ENCODE measurements around the gene CTAGE1. TPM values are rescaled to one million over a fixed set of nuclear protein-coding genes. Genes with fewer than 3 reads are reported as not detected.

CTAGE1 gene
- total RNA-seq, 1 donor from 2014 or later = not detected

DNA sequence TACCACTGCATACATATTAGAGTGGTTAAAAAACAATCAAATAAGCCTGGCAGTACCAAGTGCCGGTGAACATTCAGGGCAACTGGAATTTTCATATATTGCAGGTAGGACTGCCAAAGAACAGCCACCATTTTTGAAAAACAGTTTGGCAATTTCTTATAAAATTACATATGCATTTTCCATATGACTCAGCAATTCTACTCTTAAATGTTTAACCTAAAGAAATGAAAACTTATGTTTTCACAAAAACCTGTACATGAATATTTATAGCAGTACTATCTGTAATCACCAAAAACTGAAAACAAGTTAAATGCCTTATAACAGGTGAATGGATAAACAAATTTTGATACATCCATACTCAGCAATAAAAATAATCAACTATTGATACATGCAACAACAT lies 39.9 kb downstream of the CTAGE1 start:
- H3K9me3 Mint-ChIP-seq = peaks cover 4% of the 10 kb centered on the region
- TF ChIP-seq, protein P1, sequence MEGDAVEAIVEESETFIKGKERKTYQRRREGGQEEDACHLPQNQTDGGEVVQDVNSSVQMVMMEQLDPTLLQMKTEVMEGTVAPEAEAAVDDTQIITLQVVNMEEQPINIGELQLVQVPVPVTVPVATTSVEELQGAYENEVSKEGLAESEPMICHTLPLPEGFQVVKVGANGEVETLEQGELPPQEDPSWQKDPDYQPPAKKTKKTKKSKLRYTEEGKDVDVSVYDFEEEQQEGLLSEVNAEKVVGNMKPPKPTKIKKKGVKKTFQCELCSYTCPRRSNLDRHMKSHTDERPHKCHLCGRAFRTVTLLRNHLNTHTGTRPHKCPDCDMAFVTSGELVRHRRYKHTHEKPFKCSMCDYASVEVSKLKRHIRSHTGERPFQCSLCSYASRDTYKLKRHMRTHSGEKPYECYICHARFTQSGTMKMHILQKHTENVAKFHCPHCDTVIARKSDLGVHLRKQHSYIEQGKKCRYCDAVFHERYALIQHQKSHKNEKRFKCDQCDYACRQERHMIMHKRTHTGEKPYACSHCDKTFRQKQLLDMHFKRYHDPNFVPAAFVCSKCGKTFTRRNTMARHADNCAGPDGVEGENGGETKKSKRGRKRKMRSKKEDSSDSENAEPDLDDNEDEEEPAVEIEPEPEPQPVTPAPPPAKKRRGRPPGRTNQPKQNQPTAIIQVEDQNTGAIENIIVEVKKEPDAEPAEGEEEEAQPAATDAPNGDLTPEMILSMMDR (conservative IDR thresholded peaks at IDR 0.05) = no peak
- DNase-seq (ENCODE audit: extremely low spot score, unreplicated experiment) = no peak
- no peak overlapping the region for H3K27ac Mint-ChIP-seq
- H3K27me3 Mint-ChIP-seq = peaks cover 23% of the 10 kb centered on the region
- H3K4me3 Mint-ChIP-seq = no peak overlapping the region
- no peaks in the 10 kb centered on the region for H3K36me3 Mint-ChIP-seq
- H3K4me1 Mint-ChIP-seq (ENCODE audit: unreplicated experiment) = no peaks in the 10 kb centered on the region

DNA sequence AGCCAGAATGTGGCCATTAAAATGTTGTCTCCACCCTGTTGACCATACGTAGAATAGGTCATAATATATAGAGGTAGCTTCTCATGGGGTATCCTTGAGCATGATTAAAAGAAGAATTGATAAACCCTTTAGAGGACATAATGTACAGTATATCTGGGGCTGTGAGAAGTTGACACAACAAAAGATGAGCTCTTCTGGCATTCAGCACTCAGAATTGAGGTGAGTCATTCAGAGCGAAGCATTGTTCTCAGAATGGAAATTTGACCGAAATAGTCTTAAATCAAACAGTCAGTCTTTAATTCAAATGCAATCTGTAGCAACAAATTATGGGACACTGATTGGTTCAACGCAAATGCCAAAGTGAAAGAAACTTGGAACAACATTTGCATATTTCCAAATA lies 47.3 kb downstream of the CTAGE1 start:
- no peak overlapping the region for H3K27ac Mint-ChIP-seq
- peaks cover 5% of the 10 kb centered on the region for H3K27me3 Mint-ChIP-seq
- no peaks in the 10 kb centered on the region for H3K4me1 Mint-ChIP-seq (ENCODE audit: unreplicated experiment)
- DNase-seq (ENCODE audit: extremely low spot score, unreplicated experiment) = no peak
- no peaks in the 10 kb centered on the region for H3K36me3 Mint-ChIP-seq
- no peak overlapping the region for H3K4me3 Mint-ChIP-seq
- TF ChIP-seq, protein P1 (conservative IDR thresholded peaks at IDR 0.05) = no peak
- no peaks in the 10 kb centered on the region for H3K9me3 Mint-ChIP-seq

DNA sequence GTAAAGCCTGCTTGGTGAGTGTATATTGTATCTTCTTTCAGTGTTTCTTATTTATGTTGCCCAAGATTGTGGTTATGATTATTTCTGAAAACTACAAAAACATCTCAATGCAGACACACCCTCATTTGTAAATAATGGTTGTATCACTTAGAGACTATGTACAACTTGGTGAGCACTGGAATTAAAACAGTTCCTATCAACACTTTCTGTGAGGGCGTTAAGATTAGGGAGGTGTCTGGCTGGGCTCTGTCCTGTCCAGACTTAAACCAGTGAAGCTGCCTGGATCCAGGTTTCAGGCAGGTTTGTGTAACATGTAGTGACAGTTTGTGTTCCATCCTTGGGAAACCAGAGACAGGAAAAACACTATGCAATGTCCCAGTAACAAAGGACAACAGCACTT lies 49.7 kb downstream of the CTAGE1 start:
- DNase-seq (ENCODE audit: extremely low spot score, unreplicated experiment) = no peak
- Mint-ChIP-seq H3K27ac (no peak overlapping the region), H3K4me3 (no peak overlapping the region), H3K27me3 (no peaks in the 10 kb centered on the region), H3K4me1 (ENCODE audit: unreplicated experiment) (no peaks in the 10 kb centered on the region), H3K9me3 (no peaks in the 10 kb centered on the region), H3K36me3 (no peaks in the 10 kb centered on the region)
- TF ChIP-seq, protein P1 (conservative IDR thresholded peaks at IDR 0.05) = no peak

DNA sequence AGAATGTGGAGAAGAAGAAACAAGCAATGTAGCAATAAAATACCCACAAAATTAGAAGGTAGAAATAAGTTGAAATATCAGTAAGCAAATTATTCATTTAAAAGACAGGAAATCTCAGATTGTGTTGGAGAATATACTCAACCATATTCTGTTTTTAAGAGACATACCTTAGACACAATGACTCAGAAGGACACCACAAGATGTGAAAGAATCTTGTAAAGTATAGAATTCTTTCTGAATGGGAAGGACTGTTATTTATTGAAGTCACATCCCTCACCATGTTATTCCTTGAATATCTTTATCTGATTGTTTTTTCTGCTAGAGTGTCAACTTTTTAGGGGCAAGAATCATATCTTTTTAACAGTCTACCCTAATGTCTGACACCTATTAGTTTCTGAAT lies 50.4 kb downstream of the CTAGE1 start:
- H3K27me3 Mint-ChIP-seq = no peaks in the 10 kb centered on the region
- TF ChIP-seq, protein P1 (conservative IDR thresholded peaks at IDR 0.05) = no peak
- H3K27ac Mint-ChIP-seq = no peak overlapping the region
- no peaks in the 10 kb centered on the region for H3K9me3 Mint-ChIP-seq
- no peak overlapping the region for H3K4me3 Mint-ChIP-seq
- no peaks in the 10 kb centered on the region for H3K4me1 Mint-ChIP-seq (ENCODE audit: unreplicated experiment)
- H3K36me3 Mint-ChIP-seq = no peaks in the 10 kb centered on the region
- DNase-seq (ENCODE audit: extremely low spot score, unreplicated experiment) = no peak

DNA sequence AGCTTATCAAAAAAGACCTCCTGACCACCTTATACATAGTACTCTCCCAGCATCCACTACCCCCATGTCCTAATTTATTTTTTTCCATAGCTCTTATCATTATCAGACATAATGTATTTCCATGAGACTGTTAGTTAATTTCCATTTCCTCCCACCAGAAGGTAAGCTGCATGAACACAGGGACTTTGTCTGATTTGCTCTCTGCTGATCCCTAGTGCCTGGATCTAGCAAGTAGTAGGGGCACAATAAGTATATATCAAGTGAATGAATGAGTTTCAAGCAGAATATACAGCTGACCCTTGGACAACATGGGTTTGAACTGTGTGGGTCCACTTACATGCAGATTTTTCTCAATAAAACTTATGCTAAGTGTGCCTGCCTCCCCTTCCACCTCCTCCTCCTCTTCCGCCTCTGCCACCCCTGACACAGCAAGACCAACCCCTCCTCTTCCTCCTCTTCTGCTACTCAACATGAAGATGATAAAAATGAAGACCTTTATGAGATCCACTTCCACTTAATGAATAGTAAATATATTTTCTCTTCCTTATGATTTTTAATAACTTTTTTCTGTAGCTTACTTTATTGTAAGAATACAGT lies 53.8 kb downstream of the CTAGE1 start:
- DNase-seq (ENCODE audit: extremely low spot score, unreplicated experiment) = no peak
- Mint-ChIP-seq H3K9me3 (no peaks in the 10 kb centered on the region), H3K27me3 (peaks cover 3% of the 10 kb centered on the region), H3K27ac (no peak overlapping the region), H3K36me3 (no peaks in the 10 kb centered on the region), H3K4me3 (no peak overlapping the region), H3K4me1 (ENCODE audit: unreplicated experiment) (no peaks in the 10 kb centered on the region)
- TF ChIP-seq, protein P1 (conservative IDR thresholded peaks at IDR 0.05) = no peak

Other genes starting within 250 kb of the CTAGE1 start
- gene GATA6, start 248.3 kb downstream of the CTAGE1 start, total RNA-seq (ENCODE audit: low replicate concordance) = 37.7 and 39.8 TPM in 2 replicates

Data from type B pancreatic cell (in vitro differentiated cells).